Activated naive CD8-positive, alpha-beta T cell (primary cell): Measurements from ENCODE around the gene PKD2L1.
"Not testable (repeated sequence)": the region's sequence is repeated elsewhere in the genome, so short reads cannot be mapped to it uniquely, and the experiment has no call there.

ENCODE experiments used
- H3K27ac Mint-ChIP-seq: one replicate; pipeline ENCODE4 v1.8.0; 2021; ENCODE audit warnings: mixed read lengths
- H3K27me3 Mint-ChIP-seq: one replicate; pipeline ENCODE4 v1.8.0; 2021; ENCODE audit warnings: mixed read lengths
- H3K36me3 Mint-ChIP-seq: one replicate; pipeline ENCODE4 v1.8.0; 2021; ENCODE audit warnings: mixed read lengths
- H3K4me1 Mint-ChIP-seq: one replicate; pipeline ENCODE4 v1.8.0; 2021; ENCODE audit warnings: low read depth, mixed read lengths
- H3K4me3 Mint-ChIP-seq: one replicate; pipeline ENCODE4 v1.8.0; 2021; ENCODE audit warnings: mild to moderate bottlenecking, mixed read lengths
- H3K9me3 Mint-ChIP-seq: one replicate; pipeline ENCODE4 v1.8.0; 2021; ENCODE audit warnings: low read depth, mixed read lengths

The PKD2L1 gene

DNA sequence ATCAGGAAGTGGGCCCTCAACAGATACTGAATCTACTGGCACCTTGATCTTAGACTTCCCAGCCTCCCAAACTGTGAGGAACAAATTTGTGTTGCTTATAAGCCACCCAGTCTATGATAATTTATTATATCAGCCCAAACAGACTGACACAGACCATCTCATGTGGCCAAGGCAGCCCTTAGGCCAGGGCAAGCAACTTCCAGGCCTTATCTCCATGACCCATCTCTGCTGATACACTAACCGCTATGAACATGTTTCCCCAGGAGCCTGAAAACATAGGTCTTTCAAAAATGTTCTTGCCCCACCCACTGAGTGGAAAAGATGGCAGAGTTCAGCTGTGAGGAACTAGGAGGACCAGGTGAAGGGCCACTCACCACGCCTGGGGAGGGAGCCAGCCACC lies 40.4 kb downstream of the PKD2L1 start:
- H3K27ac Mint-ChIP-seq: no peak overlapping the region
- H3K27me3 Mint-ChIP-seq: peaks cover 5% of the 10 kb centered on the region
- peaks cover 26% of the 10 kb centered on the region for H3K4me1 Mint-ChIP-seq
- H3K4me3 Mint-ChIP-seq: no peak overlapping the region
- peaks cover 4% of the 10 kb centered on the region for H3K36me3 Mint-ChIP-seq
- H3K9me3 Mint-ChIP-seq: no peaks in the 10 kb centered on the region

GRCh38 chr10:100288196-100288595 lies 41.8 kb downstream of the PKD2L1 start:
- Mint-ChIP-seq H3K4me3 (peak overlapping the region; percentile 9), H3K27me3 (peaks cover 2% of the 10 kb centered on the region), H3K4me1 (peaks cover 28% of the 10 kb centered on the region), H3K36me3 (peaks cover 4% of the 10 kb centered on the region), H3K27ac (no peak overlapping the region), H3K9me3 (no peaks in the 10 kb centered on the region)

- peaks cover 2% of the 10 kb centered on the region for H3K27me3 Mint-ChIP-seq
- peaks cover 28% of the 10 kb centered on the region for H3K4me1 Mint-ChIP-seq
Observed at GRCh38 chr10:100287756-100288155, 42.3 kb downstream of the PKD2L1 start.

DNA sequence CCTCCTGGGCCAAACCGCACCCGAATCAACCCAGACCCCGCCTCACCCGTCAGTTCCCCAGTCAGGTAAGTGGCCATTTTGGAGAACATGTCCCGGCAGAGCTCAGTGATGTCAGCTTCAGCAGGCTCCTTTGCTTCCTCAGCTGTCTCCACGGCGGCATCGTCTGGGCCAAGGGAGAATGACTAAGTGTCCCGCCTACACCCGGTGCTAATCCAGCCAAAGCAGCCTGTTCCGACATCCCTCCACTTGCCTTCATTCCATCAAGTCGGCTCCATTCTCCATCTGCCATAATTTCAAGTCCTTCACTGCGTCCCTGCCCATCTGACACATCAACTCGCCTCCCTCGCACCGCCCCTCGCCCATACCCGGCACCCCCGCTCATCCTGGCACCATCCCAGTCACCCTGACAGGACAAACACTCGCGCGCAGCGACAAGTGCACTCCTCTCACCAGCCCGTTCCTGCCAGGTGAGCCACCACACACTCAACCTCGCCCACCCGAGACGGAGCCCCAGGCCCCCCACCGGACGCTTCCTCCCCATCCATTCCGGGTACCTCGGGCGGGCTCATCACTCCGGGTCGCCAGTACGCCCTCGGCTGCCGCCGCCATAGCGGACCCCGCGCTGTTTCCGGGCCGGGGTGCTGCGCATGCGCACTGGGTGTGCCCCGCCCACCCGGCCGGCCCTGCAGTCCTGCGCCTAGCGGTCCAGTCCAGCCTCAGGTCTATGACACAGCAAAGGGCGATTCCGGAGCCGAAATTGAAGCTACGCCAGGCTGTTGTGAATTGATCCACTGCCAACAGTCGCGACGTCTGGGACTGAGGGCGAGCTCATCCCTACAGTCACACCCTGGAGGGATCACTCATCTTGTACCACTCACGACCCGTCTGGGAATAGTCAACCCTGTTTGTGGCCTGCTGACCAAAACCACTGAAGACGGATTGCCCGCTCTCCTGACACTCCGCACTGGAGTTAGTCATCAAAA lies 43.7 kb downstream of the PKD2L1 start, which contains the start of gene BLOC1S2:
Gene BLOC1S2, minus strand, starts transcription at position 630 of the 983 bp plus-strand sequence. Its CDS starts 21 bp downstream, at position 609.
- peaks cover 28% of the 10 kb centered on the region for H3K4me1 Mint-ChIP-seq
- no peaks in the 10 kb centered on the region for H3K9me3 Mint-ChIP-seq
- H3K27ac Mint-ChIP-seq: peak within 1 kb of the TSS; percentile 100
- peak within 1 kb of the TSS; percentile 100 for H3K4me3 Mint-ChIP-seq
- H3K36me3 Mint-ChIP-seq: peaks cover 4% of the 10 kb centered on the region
- no peaks in the 10 kb centered on the region for H3K27me3 Mint-ChIP-seq

More at GRCh38 chr10:100287756-100288155, 42.3 kb downstream of the PKD2L1 start:
- H3K36me3 Mint-ChIP-seq: peaks cover 4% of the 10 kb centered on the region
- peak overlapping the region; percentile 100 for H3K27ac Mint-ChIP-seq
- H3K9me3 Mint-ChIP-seq: no peaks in the 10 kb centered on the region
- H3K4me3 Mint-ChIP-seq: peak overlapping the region; percentile 100

GRCh38 chr10:100285326-100285725 lies 44.7 kb downstream of the PKD2L1 start:
- H3K4me3 Mint-ChIP-seq: peak overlapping the region; percentile 100
- H3K9me3 Mint-ChIP-seq, H3K36me3 Mint-ChIP-seq, H3K27me3 Mint-ChIP-seq: not testable (repeated sequence)
- peak overlapping the region; percentile 100 for H3K27ac Mint-ChIP-seq
- peaks cover 35% of the 10 kb centered on the region for H3K4me1 Mint-ChIP-seq

DNA sequence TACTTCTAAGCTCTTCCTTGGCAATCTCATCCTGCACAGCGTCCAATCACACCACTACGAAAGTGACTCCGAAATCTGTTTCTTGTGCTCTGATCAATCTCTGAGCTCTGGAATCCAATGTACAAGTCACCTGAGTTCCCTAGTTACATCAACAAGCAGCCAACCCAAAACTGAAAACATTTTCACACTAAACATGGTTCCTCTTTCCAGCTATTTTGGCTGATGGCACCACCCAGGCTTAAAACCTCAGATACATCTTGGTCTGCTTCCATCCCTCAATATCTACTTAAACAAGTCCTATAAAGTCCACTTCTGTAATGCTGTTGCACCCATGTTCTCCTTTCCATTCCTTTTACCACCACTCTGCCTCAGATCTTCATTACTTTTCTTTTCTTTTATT lies 47.1 kb downstream of the PKD2L1 start:
- Mint-ChIP-seq H3K36me3 (peaks cover 4% of the 10 kb centered on the region), H3K27me3 (no peaks in the 10 kb centered on the region), H3K4me3 (no peak overlapping the region), H3K27ac (no peak overlapping the region), H3K4me1 (peaks cover 35% of the 10 kb centered on the region), H3K9me3 (no peaks in the 10 kb centered on the region)

DNA sequence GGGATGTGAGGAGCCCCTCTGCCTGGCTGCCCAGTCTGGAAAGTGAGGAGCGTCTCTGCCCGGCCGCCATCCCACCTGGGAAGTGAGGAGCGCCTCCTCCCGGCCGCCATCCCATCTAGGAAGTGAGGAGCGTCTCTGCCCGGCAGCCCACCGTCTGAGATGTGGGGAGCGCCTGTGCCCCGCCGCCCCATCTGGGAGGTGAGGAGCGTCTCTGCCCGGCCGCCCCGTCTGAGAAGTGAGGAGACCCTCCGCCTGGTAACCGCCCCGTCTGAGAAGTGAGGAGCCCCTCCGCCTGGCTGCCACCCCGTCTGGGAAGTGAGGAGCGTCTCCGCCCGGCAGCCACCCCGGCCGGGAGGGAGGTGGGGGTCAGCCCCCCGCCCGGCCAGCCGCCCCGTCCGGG lies 53.1 kb downstream of the PKD2L1 start:
- not testable (repeated sequence) for H3K36me3 Mint-ChIP-seq, H3K27me3 Mint-ChIP-seq, H3K9me3 Mint-ChIP-seq, H3K4me3 Mint-ChIP-seq, H3K4me1 Mint-ChIP-seq, H3K27ac Mint-ChIP-seq

DNA sequence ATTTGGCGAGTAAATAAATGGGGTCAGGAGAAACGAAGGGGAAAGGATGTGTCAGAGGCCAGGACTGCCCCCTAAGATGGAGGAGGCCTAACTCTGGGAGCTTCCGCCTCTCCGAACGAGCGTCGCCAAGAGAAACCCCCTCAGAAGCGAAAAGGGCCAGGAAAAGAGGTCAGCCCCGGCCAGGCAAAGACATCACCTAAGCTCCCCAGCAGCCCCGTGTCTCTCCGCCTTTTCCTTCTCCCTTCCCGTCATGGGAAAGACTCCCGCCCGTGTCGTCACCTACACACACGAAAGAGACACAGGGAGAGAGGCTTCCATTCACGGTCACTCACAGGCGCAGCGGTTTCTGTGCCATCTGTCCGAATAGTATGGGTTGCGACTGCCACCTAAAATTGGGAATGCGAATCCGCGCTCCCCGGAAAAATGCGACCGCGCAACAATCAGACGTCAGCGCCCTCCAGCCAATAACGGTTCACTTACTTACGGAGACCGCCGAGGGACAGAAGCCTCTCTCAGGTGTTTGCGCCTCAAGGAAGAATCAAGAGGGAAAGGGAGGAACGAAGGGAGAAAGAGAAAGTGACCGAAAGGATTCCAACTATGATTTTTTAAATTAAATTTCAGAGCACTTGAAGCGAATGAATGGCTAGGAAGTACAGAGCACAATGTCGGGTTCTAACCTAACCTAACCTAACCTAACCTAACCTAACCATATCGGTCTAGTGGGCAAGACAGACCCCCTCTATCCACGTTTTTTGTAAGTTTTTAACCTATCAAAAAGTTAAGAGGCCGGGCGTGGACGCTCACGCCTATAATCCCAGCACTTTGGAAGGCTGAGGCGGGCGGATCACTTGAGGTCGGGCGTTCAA lies 62.6 kb downstream of the PKD2L1 start, which contains the start of gene CWF19L1:
Gene CWF19L1, minus strand, starts transcription at position 400 of the 866 bp plus-strand sequence. Its CDS starts 45 bp downstream, at position 355.
- no peaks in the 10 kb centered on the region for H3K9me3 Mint-ChIP-seq
- no peaks in the 10 kb centered on the region for H3K27me3 Mint-ChIP-seq
- peak within 1 kb of the TSS; percentile 100 for H3K4me3 Mint-ChIP-seq
- H3K4me1 Mint-ChIP-seq: peaks cover 32% of the 10 kb centered on the region
- no peaks in the 10 kb centered on the region for H3K36me3 Mint-ChIP-seq
- peak within 1 kb of the TSS; percentile 99 for H3K27ac Mint-ChIP-seq

- peaks cover 42% of the 10 kb centered on the region for H3K4me1 Mint-ChIP-seq
Observed at GRCh38 chr10:100265821-100266485, 64.1 kb downstream of the PKD2L1 start.

DNA sequence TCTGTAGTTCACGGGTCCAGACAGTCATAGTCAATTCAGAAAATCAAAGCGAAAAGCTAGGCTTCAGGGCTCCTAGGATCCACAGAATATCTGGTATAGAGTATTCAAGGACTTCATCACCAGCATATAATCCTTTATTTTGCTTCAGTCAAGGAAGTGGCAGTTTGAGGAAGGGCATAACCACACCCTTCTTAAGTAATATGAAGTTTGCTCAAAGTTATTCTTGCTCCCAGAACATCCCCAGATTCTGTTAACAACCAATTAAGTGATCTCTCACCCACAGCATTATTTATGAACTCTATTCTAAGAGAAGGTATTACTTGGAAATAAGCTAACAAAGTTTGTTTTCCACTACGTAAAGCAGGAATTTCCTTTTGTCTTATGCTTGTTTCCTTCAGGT lies 75.8 kb downstream of the PKD2L1 start:
- Mint-ChIP-seq H3K36me3 (peaks cover 12% of the 10 kb centered on the region), H3K4me1 (peaks cover 4% of the 10 kb centered on the region), H3K4me3 (no peak overlapping the region), H3K27ac (no peak overlapping the region), H3K27me3 (no peaks in the 10 kb centered on the region), H3K9me3 (no peaks in the 10 kb centered on the region)

More at GRCh38 chr10:100265821-100266485, 64.1 kb downstream of the PKD2L1 start:
- H3K9me3 Mint-ChIP-seq: no peaks in the 10 kb centered on the region
- no peaks in the 10 kb centered on the region for H3K36me3 Mint-ChIP-seq
- no peaks in the 10 kb centered on the region for H3K27me3 Mint-ChIP-seq
- H3K27ac Mint-ChIP-seq: peak overlapping the region; percentile 50
- H3K4me3 Mint-ChIP-seq: peak overlapping the region; percentile 100

- Mint-ChIP-seq H3K4me1 (peaks cover 2% of the 10 kb centered on the region), H3K4me3 (no peak overlapping the region), H3K27me3 (no peaks in the 10 kb centered on the region), H3K36me3 (peaks cover 8% of the 10 kb centered on the region), H3K9me3 (no peaks in the 10 kb centered on the region), H3K27ac (no peak overlapping the region)
Observed at GRCh38 chr10:100253041-100253440, 77.0 kb downstream of the PKD2L1 start.

DNA sequence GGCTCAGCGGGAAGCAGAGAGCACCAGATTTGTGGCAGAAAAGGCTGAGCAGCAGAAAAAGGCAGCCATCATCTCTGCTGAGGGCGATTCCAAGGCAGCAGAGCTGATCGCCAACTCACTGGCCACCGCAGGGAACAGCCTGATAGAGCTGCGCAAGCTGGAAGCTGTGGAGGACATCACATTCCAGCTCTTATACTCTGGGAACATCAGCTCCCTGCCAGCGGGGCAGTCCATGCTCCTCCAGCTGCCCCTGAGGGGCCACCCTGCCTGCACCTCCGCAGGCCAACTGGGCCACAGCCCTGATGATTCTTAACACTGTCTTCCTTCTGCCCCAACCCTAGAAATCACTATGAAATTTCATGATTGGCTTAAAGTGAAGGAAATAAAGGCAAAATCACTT lies 81.2 kb downstream of the PKD2L1 start:
- Mint-ChIP-seq H3K36me3 (peaks cover 2% of the 10 kb centered on the region), H3K9me3 (no peaks in the 10 kb centered on the region), H3K27me3 (no peaks in the 10 kb centered on the region), H3K4me3 (no peak overlapping the region), H3K4me1 (peaks cover 2% of the 10 kb centered on the region), H3K27ac (no peak overlapping the region)

GRCh38 chr10:100245484-100246220 lies 84.4 kb downstream of the PKD2L1 start:
- Mint-ChIP-seq H3K36me3 (peaks cover under 1% of the 10 kb centered on the region), H3K27ac (no peak overlapping the region), H3K27me3 (no peaks in the 10 kb centered on the region), H3K4me1 (peaks cover 2% of the 10 kb centered on the region), H3K4me3 (no peak overlapping the region), H3K9me3 (no peaks in the 10 kb centered on the region)

DNA sequence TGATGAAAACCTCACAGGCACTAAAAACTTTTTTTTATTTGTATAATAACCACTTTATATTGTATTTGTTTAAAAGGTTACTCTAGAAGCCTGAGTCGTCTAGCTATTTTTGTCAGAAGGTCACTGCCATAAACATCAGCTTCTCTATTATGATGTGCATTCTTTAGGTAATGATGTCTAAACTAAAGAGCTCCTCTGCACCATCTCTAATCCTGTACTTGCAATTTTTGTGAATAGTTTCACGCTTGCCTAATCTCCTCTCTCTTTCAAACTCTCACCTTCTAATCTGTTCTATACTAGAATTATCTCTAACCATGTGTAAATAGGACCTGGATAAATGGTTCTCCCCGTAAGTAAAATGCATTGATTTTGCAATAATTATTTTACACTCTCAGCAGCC lies 90.2 kb downstream of the PKD2L1 start:
- no peak overlapping the region for H3K27ac Mint-ChIP-seq
- H3K4me3 Mint-ChIP-seq: no peak overlapping the region
- peaks cover 3% of the 10 kb centered on the region for H3K36me3 Mint-ChIP-seq
- H3K4me1 Mint-ChIP-seq: peaks cover 2% of the 10 kb centered on the region
- H3K27me3 Mint-ChIP-seq: no peaks in the 10 kb centered on the region
- no peaks in the 10 kb centered on the region for H3K9me3 Mint-ChIP-seq
